ENCODE results near the gene RRP12.

Gene RRP12

DNA sequence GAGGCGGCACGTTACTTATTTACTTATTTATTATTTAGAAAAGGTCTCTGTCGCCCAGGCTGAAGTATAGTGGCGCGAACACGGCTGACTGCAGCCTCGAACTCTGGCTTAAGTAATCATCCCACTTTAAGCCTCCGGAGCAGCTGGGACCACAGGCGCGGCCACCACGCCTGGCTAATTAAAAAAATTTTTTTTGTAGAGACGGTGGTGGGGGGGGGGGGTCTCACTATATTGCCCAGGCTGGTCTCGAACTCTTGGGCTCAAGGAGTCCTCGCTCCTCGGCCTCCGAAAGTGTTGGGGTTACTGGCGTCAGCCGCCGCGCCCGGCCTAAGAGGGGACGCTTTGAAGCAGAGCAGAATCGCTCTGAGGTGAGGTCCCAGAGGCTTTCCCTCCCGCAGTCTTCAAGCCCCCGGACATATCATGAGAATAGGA lies 65.9 kb downstream of the RRP12 start:
- no peak for DNase-seq

DNA sequence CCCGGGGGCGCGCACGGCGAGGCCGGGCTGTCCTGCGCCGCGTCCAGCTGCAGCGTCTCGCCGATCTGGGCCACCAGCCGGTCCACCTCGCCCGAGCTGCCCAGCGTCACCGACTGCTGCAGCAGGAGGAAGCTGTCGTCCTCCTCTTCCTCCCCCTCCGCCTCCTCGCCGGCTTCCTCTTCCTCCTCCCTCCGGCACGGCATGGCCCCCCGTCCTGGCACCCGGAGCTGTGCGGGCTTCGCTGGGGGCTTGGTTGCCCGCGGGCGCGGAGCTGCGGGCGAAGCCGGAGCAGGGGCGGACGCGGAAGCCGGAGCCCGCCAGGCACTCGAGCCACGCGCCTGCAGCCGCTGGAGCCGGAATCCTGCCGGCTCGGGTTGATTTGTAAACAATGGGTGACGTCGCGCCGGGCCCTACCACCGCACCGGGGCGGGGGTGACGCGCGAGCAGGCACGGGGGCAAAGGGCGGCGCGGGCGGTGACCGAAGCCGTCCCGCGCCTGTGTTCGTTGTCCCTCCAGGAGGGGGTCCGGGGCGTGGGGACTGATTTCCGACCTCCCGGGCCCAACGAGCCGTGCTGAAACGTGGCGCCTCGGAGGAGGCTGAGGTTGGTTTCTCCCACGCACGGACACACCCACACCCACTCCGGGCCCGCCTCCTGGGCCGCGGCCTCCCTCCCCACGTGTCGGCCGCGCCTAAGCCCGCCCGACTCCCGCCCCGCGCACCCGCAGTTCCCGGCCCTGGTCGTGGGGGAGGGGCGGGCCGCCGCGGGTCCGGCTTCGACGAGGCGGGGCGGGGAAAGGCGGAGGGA lies 66.6 kb downstream of the RRP12 start, which contains the start of gene FRAT2:
FRAT2 (minus strand) TSS at position 360 of the 806 bp plus-strand sequence; CDS start at position 203, 157 bp downstream.
- peak; percentile 94 for DNase-seq

DNA sequence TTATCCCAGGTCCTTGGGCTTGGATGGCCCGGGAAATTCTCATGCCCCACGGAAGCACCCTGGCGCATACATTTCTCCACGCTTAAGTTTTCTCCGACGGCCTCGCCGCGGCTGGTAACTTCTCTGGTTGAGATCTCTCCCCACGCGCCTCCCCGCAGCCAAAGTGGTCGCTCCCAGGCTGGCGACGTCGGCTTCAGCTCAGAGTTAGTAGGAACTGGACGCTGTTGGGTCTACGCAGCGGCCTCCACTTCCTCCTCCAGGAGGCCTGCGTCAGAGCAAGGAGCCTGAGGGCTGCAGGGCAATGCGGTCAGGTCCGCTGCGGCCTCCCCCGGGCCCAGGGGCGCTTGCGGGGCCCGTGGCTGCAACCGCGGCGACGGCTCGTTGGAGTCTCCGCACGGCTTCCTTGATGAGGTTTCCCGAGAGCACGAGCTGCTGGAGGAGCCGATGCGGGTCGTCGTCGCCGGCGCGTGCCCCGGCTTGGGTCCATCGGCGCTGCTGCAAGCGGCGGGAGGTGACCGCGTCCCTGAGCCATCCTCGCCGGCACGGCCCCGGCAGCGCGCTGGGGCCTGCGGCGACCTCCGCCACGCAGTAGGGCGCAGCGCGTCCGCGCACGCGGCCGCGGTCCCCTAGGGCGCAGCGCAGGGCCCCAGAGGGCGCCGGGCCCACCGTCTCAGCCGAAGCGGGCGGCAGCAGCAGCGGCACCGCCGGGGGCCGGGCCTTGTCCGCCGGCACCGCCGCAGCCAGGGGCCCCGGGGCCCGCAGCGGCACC lies 67.4 kb downstream of the RRP12 start:
- peak; percentile 21 for DNase-seq

DNA sequence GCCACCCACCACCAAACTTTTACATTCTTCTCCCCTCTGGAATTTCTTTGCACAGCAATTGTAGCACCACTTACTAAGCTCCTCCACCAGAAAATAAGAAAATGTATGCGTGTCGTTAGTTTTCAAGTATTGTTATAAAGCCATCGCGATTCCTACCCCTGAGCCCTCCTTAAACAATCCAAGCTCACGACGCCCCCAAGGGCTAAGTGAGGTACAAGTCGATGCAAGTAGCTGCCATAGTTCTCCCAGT lies 67.9 kb downstream of the RRP12 start:
- peak; percentile 43 for DNase-seq

DNA sequence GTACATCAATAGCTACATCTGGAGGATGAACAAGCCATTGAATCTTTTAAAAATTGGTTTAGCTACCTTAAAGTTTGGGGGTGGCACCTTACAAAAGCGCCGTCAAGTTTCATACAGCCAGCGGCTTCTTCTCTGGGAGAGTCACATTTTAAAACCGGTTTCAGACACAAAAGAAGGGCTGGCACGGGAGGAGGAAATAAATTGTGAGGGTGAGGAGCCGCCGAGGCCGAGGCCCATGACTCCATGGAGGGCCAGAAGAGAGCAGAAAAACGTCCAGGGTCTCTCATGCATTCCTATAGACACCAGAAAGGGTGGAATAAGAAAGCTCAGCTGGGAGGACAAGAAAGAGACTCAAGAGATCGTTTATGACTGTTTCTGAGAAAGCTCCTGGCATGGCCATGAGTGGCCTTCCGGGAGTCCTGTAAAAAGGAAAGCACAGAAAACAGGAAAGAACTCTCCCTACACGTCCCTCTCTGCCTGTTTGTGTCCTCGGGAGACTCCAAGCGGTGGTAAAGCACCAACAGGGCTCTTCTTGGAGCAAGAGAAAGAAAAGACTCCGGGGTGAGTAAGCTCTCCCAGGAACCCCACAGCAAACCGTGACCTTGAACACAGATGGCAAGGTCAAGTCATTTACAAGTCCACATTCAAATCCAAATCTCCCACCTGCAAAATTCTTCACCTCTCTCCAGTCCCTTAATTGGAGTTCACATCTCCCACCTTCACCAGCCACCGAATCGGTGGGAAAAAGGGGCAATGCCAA lies 68.4 kb downstream of the RRP12 start:
- peak; percentile 79 for DNase-seq

DNA sequence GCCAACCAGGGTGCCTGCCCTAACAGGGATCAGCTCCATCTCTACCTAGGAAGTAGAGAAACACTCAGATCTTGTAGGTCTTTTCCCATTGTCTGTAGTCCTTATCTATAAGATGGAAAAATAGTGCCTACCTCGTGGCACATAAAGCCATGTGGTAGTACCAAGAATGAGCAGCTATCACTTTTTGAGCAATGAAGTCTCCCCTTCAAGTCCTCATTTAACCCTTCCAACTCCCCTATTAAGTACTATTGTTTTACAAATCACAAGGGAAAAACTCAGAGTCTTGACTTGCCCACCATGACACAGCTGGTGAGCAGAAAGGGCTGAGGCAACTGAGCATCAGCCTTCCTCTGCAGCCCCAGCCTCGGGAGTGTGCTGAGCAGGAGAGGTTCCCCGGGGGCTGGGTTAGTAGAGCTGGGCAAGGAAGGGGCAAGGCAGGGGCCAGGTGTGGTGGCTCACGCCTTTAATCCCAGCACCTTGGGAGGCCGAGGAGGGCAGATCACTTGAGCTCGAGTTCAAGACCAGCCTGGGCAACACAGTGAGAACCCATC lies 69.9 kb downstream of the RRP12 start:
- no peak for DNase-seq

DNA sequence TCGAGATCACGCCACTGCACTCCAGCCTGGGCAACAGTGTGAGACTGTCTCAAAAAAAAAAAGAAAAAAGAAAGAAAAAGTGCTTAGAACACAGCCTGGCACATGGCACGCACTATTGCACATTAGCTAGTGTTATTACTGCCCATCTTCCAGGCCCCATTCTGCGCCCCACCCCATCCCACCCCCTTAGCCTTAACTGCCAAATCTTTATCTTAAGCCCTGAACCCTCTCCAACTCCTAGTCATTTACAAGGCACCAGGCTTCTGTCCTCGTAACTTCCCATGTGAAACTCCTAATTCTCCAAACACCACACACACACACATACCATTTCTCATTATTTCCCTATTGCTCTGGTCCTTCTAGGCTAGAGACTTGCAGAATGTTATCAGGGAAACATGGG lies 71.4 kb downstream of the RRP12 start:
- no peak for DNase-seq

DNA sequence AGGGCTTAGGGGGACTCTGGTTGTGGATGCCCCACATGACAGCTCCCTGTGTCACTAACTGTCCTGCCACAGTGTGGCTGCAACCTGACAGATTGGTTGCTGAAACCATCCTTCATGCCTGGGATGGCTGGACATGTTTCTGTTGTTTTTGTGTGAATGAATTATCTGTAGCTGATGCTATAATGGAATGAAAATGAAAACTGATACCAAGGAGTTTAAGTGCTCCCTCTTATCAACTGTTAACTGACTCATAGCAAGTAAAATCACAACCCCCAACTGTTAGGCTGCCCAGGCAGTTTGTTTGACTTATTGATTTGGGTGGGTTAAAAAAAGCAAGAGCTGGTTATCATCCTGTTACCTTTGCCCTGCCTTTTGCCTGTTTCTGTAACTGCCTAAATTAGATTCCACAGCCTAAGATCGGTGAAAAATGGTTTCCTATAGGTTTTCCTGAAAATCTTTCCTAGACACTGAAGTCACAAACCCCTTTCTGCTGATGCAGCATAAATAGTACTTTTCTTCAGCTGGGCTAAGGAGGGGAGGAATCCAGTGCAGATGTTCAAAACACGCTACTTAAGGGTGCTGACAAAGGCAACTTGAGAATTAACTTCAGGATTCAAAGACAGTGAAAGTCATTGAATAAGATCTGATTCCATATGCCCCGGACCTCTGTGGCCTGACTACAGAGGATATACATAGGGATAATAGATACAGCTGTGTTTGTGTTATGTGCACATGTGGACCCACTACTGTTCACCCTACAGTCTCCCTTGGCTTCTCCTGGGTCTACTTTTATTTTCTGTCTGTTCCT lies 72.3 kb downstream of the RRP12 start:
- DNase-seq, result no peak

DNA sequence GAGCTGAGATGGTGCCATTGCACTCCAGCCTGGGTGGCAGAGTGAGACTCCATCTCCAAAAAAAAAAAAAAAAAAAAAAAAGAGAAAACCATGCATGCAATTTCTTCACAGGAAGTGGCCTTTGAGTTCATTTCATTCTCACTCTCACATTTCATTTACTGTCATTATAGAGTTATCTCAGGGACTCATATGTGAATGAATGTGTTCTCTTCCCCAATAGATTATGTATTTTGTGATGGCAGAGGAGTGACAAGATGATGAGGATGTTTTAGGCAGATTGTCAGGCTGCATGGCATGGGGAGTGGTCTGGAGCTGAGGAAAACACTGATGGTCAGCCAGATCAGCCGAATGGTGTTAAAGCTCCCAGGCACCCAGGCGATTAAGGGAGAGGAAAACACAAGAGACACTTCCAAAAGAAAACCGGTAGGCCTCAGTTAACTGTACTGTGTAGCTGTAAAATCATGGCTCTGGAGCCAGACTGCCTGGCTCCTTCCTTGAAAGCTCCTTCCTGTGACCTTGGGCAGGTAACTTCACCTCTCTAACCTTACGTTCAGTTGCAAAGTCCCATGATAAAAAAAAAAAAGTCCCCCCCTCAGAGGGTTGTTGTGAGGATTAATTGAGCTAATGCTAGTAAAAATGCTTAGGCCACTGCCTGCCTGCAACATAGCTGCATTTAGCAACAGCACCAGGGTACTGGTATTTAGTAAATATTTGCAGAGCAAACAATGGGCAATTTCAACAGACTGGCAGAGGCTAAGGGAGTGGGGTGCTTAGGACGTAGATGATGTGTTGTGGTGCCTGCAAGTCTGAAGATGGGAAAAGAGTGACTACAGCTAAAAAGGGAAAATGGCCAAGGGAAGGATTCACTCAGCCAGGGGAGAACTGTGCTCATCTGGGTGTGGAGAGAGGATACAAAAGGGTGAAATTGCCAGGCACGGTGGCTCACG lies 73.5 kb downstream of the RRP12 start:
- DNase-seq, result no peak

DNA sequence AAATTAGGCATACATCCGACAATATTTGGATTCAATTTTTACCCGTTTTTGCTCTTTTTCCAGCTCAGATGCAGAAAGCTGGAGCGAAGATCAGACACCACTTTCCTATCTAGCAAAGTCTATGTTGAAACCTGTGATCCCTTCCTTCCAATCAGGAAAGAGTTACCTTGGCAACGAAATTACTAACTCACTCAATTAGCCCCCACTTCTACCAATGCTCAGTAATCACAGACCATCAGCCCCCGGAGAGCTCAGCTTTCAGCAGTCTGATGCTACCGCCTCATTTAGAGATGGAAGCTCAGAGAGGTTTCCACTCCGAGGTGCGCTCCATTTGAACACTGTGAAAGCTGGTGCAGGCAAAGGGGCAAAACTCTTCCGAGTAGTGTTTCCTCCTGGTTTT lies 75.4 kb downstream of the RRP12 start:
- no peak for DNase-seq

DNA sequence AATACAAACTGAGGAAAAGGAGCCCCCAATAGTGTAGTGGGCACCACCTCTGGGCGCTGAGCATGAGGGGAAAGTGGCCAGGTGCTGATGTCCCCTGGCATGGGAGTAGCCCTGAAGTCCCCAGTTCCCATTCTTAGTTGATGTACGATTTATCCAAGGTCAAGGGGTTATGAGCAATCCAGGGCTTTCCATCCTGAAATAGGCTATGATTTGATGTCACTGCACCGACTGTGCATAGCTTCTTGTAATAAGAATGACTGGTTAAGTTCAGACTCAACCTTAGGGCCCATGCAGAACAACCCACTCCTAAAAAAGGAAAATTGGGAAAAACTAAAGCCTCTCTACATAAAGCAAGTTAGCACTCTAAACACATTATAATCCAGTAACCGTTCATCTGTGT lies 77.6 kb downstream of the RRP12 start:
- DNase-seq, result no peak

DNA sequence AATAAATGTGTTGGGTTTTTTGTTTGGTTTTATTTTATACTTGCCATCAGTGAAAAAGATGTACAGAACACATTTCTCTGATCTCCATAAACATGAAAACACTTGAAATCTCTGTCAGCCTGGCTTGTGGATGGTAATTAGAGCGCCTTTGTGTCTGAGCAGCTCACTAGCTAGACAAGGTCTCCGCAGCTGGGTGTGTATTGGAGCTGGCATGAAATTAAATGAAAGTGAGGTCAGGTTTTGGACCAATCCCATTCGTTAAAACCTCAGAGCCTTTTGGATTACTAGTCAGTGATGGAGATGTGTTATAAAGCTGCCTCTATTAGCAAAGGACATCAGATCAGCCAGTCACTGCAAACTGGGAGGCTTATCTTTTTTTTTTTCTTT lies 79.3 kb downstream of the RRP12 start:
- no peak for DNase-seq

DNA sequence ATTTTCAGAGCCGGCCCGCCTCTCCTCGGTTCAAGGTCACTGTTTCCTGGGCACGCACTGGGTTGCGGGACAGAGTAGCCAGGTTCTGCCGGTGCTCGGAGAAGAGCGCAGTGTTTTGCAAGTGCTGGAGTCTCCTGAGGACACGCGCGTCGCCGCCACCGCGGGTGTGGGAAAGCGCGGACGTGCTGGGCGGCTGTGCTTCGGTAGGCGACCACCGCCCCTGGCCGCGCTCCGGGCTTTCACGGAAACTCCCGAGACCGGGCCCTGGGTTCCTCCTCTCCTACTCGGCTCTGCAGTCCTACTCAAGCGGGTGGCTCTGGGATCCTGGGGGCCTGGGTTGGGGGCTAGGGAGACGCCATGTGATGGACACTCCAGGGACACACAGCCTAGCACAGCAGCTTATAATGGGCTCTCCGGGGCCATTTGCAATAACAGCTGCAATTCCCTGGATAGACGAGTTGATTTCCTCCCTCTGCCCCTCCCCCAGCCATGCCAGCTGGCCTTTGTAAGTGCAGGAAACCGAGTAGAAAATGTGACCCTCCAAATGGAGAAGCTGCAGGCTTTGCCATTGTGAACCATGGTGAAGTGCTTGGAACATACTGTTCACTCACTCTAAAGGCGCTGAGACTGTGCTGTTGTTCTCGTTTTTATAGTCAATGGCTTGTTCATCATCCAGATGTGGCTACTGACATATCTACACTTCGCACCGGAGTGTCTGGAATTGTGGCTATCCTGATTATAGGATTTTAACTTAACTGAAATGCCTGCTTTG lies 79.9 kb downstream of the RRP12 start:
- DNase-seq, result no peak

DNA sequence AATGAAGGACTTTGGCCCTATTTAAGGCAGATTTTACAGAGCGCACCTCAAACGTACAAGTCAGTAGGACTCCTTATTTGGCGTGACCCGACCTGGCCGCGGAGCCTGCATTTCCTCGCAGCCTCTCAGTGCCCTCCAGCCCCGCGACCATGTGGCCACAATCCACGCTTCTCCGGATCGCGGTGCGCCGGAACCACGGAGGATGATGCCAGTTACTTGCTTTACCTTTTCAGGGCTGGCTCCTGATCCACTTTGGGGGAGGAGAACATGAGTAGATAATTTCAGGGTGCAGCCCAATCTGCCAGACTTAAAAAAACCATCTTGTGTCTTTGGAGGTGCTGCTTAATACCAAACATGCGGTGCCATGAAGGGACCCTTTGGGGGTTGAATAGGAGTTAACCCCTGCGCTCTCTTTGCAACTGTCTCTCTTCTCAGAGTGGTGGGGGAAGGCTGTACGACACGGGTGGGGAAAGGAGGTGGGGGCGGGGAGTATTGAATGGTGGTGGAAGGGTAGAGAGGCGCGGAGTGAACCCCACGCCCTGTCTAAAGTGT lies 80.6 kb downstream of the RRP12 start:
- no peak for DNase-seq

DNA sequence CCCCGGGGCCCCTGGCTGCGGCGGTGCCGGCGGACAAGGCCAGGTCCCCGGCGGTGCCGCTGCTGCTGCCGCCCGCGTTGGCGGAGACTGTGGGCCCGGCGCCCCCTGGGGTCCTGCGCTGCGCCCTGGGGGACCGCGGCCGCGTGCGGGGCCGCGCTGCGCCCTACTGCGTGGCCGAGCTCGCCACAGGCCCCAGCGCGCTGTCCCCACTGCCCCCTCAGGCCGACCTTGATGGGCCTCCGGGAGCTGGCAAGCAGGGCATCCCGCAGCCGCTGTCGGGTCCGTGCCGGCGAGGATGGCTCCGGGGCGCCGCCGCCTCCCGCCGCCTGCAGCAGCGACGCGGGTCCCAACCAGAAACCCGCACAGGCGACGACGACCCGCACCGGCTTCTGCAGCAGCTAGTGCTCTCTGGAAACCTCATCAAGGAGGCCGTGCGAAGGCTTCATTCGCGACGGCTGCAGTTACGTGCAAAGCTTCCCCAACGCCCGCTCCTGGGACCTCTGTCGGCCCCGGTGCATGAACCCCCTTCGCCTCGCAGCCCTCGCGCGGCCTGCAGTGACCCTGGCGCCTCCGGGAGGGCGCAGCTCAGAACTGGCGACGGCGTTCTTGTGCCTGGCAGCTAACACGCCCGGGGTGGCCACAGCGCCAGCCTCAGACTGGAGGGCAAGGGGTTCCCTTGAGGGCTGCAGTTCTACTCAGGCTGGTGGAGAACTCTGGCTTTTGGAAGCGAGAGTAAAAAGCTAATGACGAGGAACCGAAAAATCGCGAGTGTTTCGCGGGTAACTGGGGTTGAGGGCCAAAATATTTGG lies 81.3 kb downstream of the RRP12 start:
- no peak for DNase-seq

DNA sequence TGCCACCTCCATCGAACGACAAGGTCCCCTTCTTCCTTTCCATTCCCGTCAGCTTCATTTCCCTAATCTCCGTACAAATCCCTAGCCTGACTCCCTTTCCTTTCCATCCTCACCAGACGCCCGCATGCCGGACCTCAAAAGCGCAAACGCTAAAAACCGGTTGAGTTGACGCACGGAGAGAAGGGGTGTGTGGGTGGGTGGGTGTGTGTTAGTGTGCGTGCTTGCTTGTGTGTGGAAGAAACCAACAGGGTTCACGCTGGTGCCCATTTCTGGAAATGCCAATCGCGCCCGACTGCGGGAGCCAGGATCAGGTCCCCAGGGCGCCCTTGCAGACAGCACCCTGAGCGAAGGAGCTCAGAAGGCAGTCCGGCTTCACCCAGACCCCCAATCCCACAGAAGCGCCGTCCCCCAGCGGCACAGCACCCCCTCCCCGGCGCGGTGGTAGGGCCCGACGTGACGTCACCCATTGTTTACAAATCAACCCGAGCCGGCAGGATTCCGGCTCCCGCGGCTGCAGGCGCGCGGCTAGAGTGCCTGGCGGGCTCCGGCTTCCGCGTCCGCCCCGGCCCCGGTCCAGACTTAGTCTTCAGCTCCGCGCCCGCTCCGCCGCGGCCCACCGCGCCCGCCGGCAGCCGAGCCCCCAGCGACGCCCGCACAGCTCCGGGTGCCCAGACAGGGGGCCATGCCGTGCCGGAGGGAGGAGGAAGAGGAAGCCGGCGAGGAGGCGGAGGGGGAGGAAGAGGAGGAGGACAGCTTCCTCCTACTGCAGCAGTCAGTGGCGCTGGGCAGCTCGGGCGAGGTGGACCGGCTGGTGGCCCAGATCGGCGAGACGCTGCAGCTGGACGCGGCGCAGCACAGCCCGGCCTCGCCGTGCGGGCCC lies 82.1 kb downstream of the RRP12 start, which contains the start of gene FRAT1:
FRAT1 (plus strand) TSS at position 500 of the 880 bp plus-strand sequence; CDS start at position 683, 183 bp downstream.
- peak; percentile 86 for DNase-seq

DNA sequence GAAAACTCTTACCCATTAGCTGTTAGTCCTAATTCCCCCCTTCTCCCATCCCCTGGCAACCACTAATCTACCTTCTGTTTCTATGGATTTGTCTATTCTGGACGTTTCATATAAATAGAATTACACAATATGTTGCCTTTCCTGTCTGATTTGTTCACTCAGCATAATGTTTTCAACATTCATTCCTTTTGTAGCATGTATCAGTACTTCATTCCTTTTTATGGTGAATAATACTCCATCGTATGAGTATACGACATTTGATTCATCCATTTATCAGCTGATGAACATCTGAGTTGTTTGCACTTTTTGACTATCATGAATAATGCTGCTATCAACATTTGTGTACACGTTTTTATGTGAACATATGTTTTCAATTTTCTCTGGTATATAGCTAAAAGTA lies 86.5 kb downstream of the RRP12 start:
- DNase-seq, result no peak

DNA sequence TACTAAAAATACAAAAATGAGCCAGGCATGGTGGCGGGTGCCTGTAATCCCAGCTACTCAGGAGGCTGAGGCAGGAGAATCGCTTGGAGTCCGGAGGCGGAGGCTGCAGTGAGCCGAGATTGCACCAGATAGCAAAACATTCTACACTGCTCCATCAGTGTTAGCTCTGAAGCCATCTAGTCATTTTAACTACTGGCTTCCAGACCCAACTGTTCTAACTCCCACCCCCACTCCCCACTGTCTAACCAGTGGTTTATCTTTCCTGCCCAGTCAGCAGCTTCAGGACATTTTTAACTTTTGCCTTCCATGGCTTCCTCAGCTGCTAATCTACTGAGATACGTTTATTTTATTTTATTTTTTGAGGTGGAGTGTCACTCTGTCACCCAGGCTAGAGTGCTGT lies 88.2 kb downstream of the RRP12 start:
- no peak for DNase-seq

Data from fibroblast of skin of abdomen (primary cell).